Ectodermal cell (in vitro differentiated cells): ENCODE data around the gene CASP14.

Experiments
- H3K27ac ChIP-seq: 2 replicates; pipeline ENCODE4 v1.7.0; 2013; ENCODE audit warnings: mild to moderate bottlenecking, low read depth, low read length; ENCODE audit not compliant: insufficient read depth, poor library complexity, severe bottlenecking
- H3K27me3 ChIP-seq: 2 replicates; pipeline ENCODE4 v1.7.0; 2013; ENCODE audit warnings: mild to moderate bottlenecking, low read length; ENCODE audit not compliant: insufficient read depth, control insufficient read depth, poor library complexity, severe bottlenecking
- H3K36me3 ChIP-seq: one replicate; pipeline ENCODE4 v1.7.0; 2013; ENCODE audit warnings: low read length; ENCODE audit not compliant: control insufficient read depth, insufficient read depth
- H3K4me1 ChIP-seq: one replicate; pipeline ENCODE4 v1.7.0; 2013; ENCODE audit warnings: low read length; ENCODE audit not compliant: control insufficient read depth, insufficient read depth
- H3K4me3 ChIP-seq: 2 replicates; pipeline ENCODE4 v1.7.0; 2013; ENCODE audit warnings: low read depth, low read length, control low read depth; ENCODE audit not compliant: insufficient read depth
- H3K9me3 ChIP-seq: 2 replicates; pipeline ENCODE4 v1.7.0; 2013; ENCODE audit warnings: mild to moderate bottlenecking, low read length, moderate library complexity; ENCODE audit not compliant: control insufficient read depth
- WGBS, 2 experiments: methylation state at CpG; one replicate each; pipeline ENCODE4 v1.1.7; 2013; ENCODE audit warnings: missing lambda C conversion rate in 2 of 2; 5-methylcytosine and 5-hydroxymethylcytosine counted together

CASP14 gene

GRCh38 chr19:15031675-15032074, 17.6 kb upstream of the CASP14 start:
- no peaks in the 10 kb centered on the region for H3K4me1 ChIP-seq
- H3K36me3 ChIP-seq: no peaks in the 10 kb centered on the region
- WGBS, 2 experiments: 25 to 38% methylated on average over 1 of the region's 1 CpG
- peaks cover 2% of the 10 kb centered on the region for H3K9me3 ChIP-seq
- H3K4me3 ChIP-seq: no peak overlapping the region
- H3K27me3 ChIP-seq: no peaks in the 10 kb centered on the region
- H3K27ac ChIP-seq: no peak overlapping the region

GRCh38 chr19:15035795-15036311, 13.4 kb upstream of the CASP14 start:
- no peaks in the 10 kb centered on the region for H3K4me1 ChIP-seq
- 27 to 50% methylated on average over 1 of the region's 1 CpG for WGBS, 2 experiments
- H3K27me3 ChIP-seq: no peaks in the 10 kb centered on the region
- peaks cover 4% of the 10 kb centered on the region for H3K9me3 ChIP-seq
- H3K27ac ChIP-seq: no peak overlapping the region
- no peak overlapping the region for H3K4me3 ChIP-seq
- no peaks in the 10 kb centered on the region for H3K36me3 ChIP-seq

- H3K4me3 ChIP-seq: no peak overlapping the region
- no peaks in the 10 kb centered on the region for H3K27me3 ChIP-seq
- peaks cover 4% of the 10 kb centered on the region for H3K9me3 ChIP-seq
- 58 to 61% methylated on average over 4 of the region's 4 CpGs for WGBS, 2 experiments
- no peaks in the 10 kb centered on the region for H3K36me3 ChIP-seq
- no peaks in the 10 kb centered on the region for H3K4me1 ChIP-seq
- no peak overlapping the region for H3K27ac ChIP-seq
Measured at GRCh38 chr19:15037586-15037985, 11.7 kb upstream of the CASP14 start.

- H3K27me3 ChIP-seq: no peaks in the 10 kb centered on the region
- no peaks in the 10 kb centered on the region for H3K36me3 ChIP-seq
- H3K4me3 ChIP-seq: no peak overlapping the region
- H3K4me1 ChIP-seq: no peaks in the 10 kb centered on the region
- no peak overlapping the region for H3K27ac ChIP-seq
- peaks cover 4% of the 10 kb centered on the region for H3K9me3 ChIP-seq
- WGBS, 2 experiments: 50 to 80% methylated on average over 1 to 3 of the region's 3 CpGs
Measured at GRCh38 chr19:15038294-15038693, 11.0 kb upstream of the CASP14 start.

- Histone ChIP-seq H3K27me3 (no peaks in the 10 kb centered on the region), H3K4me3 (no peak overlapping the region), H3K9me3 (peaks cover 5% of the 10 kb centered on the region), H3K4me1 (no peaks in the 10 kb centered on the region), H3K36me3 (no peaks in the 10 kb centered on the region), H3K27ac (no peak overlapping the region)
- 65 to 76% methylated on average over 1 of the region's 1 CpG for WGBS, 2 experiments
Measured at GRCh38 chr19:15042003-15042402, 7.3 kb upstream of the CASP14 start.

- Histone ChIP-seq H3K4me3 (no peak overlapping the region), H3K4me1 (no peaks in the 10 kb centered on the region), H3K36me3 (no peaks in the 10 kb centered on the region), H3K9me3 (peaks cover 5% of the 10 kb centered on the region), H3K27me3 (no peaks in the 10 kb centered on the region), H3K27ac (no peak overlapping the region)
- 67 to 78% methylated on average over 2 of the region's 2 CpGs for WGBS, 2 experiments
Measured at GRCh38 chr19:15042826-15043225, 6.5 kb upstream of the CASP14 start.

- H3K4me1 ChIP-seq: no peaks in the 10 kb centered on the region
- no peak overlapping the region for H3K4me3 ChIP-seq
- H3K27ac ChIP-seq: no peak overlapping the region
- H3K9me3 ChIP-seq: peaks cover 11% of the 10 kb centered on the region
- 52 to 63% methylated on average over 2 to 3 of the region's 3 CpGs for WGBS, 2 experiments
- no peaks in the 10 kb centered on the region for H3K27me3 ChIP-seq
- no peaks in the 10 kb centered on the region for H3K36me3 ChIP-seq
Measured at GRCh38 chr19:15045506-15045905, 3.8 kb upstream of the CASP14 start.

- Histone ChIP-seq H3K4me1 (no peaks in the 10 kb centered on the region), H3K27me3 (no peaks in the 10 kb centered on the region), H3K36me3 (no peaks in the 10 kb centered on the region), H3K27ac (no peak overlapping the region), H3K4me3 (no peak overlapping the region), H3K9me3 (peaks cover 15% of the 10 kb centered on the region)
- WGBS, 2 experiments: 86% methylated on average over 11 of the region's 11 CpGs
Measured at GRCh38 chr19:15047680-15048079, 1.6 kb upstream of the CASP14 start.

GRCh38 chr19:15048128-15048527, 1.2 kb upstream of the CASP14 start:
- Histone ChIP-seq H3K4me3 (no peak overlapping the region), H3K36me3 (no peaks in the 10 kb centered on the region), H3K4me1 (no peaks in the 10 kb centered on the region), H3K27me3 (no peaks in the 10 kb centered on the region), H3K9me3 (peaks cover 17% of the 10 kb centered on the region), H3K27ac (no peak overlapping the region)
- 76 to 86% methylated on average over 5 of the region's 5 CpGs for WGBS, 2 experiments

GRCh38 chr19:15050639-15051038, 1.4 kb downstream of the CASP14 start:
- H3K27ac ChIP-seq: no peak overlapping the region
- H3K4me1 ChIP-seq: no peaks in the 10 kb centered on the region
- no peaks in the 10 kb centered on the region for H3K36me3 ChIP-seq
- H3K27me3 ChIP-seq: no peaks in the 10 kb centered on the region
- WGBS, 2 experiments: 85 to 88% methylated on average over 2 of the region's 2 CpGs
- no peak overlapping the region for H3K4me3 ChIP-seq
- H3K9me3 ChIP-seq: peaks cover 19% of the 10 kb centered on the region

- Histone ChIP-seq H3K9me3 (no peaks in the 10 kb centered on the region), H3K27me3 (no peaks in the 10 kb centered on the region), H3K4me3 (no peak overlapping the region), H3K27ac (no peak overlapping the region), H3K4me1 (no peaks in the 10 kb centered on the region), H3K36me3 (no peaks in the 10 kb centered on the region)
- WGBS, 2 experiments: 78% methylated on average over 12 of the region's 12 CpGs
Measured at GRCh38 chr19:15062036-15062435, 12.8 kb downstream of the CASP14 start.
